OCI-LY7 (cell line): ENCODE results near the gene TC2N.

Experiments used
- CTCF ChIP-seq: fragments of 200-600 bp; sonication (generic); conservative IDR thresholded peaks from 2 replicates; pipeline ENCODE4 v1.5.1; 2014; ENCODE audit warnings: mild to moderate bottlenecking, antibody characterized with exemption, low read length, moderate library complexity, mixed read lengths
- EZH2phosphoT487 ChIP-seq: fragments of 200-600 bp; sonication (generic); IDR thresholded peaks from 2 replicates; pipeline ENCODE4 v1.6.1; 2018; ENCODE audit warnings: low read depth, borderline replicate concordance, mild to moderate bottlenecking, mixed run types, antibody characterized with exemption, low read length, moderate library complexity, mixed read lengths

GRCh38 chr14:91748049-91748448, 119.3 kb downstream of the TC2N start:
- TF ChIP-seq CTCF, result no peak
- TF ChIP-seq EZH2phosphoT487, result no peak
